ENCODE data around the gene A3GALT2.

Gene A3GALT2

GRCh38 chr1:33331444-33332356 is 10.8 kb upstream of the A3GALT2 start:
- TF ChIP-seq GATA3 (IDR thresholded peaks at IDR 0.05; ENCODE audit: low read depth, low read length), result no peak
- no peak for TF ChIP-seq GATA2 (IDR thresholded peaks at IDR 0.05; ENCODE audit: low read depth, low read length)

- no peak for TF ChIP-seq GATA2 (IDR thresholded peaks at IDR 0.05; ENCODE audit: low read depth, low read length)
- TF ChIP-seq GATA3 (IDR thresholded peaks at IDR 0.05; ENCODE audit: low read depth, low read length), result no peak
Measured at GRCh38 chr1:33330906-33331305, 10.0 kb upstream of the A3GALT2 start.

GRCh38 chr1:33330361-33330890 is 9.5 kb upstream of the A3GALT2 start:
- TF ChIP-seq GATA2 (IDR thresholded peaks at IDR 0.05; ENCODE audit: low read depth, low read length) (no peak), GATA3 (IDR thresholded peaks at IDR 0.05; ENCODE audit: low read depth, low read length) (no peak)

- TF ChIP-seq GATA3 (IDR thresholded peaks at IDR 0.05; ENCODE audit: low read depth, low read length), result no peak
- no peak for TF ChIP-seq GATA2 (IDR thresholded peaks at IDR 0.05; ENCODE audit: low read depth, low read length)
Measured at GRCh38 chr1:33329600-33330305, 8.9 kb upstream of the A3GALT2 start.

GRCh38 chr1:33328817-33329216 is 7.9 kb upstream of the A3GALT2 start:
- no peak for TF ChIP-seq GATA2 (IDR thresholded peaks at IDR 0.05; ENCODE audit: low read depth, low read length)
- no peak for TF ChIP-seq GATA3 (IDR thresholded peaks at IDR 0.05; ENCODE audit: low read depth, low read length)

GRCh38 chr1:33327587-33328325 is 6.9 kb upstream of the A3GALT2 start:
- no peak for TF ChIP-seq GATA3 (IDR thresholded peaks at IDR 0.05; ENCODE audit: low read depth, low read length)
- TF ChIP-seq GATA2 (IDR thresholded peaks at IDR 0.05; ENCODE audit: low read depth, low read length), result no peak

GRCh38 chr1:33326785-33327184 is 5.9 kb upstream of the A3GALT2 start:
- no peak for TF ChIP-seq GATA2 (IDR thresholded peaks at IDR 0.05; ENCODE audit: low read depth, low read length)
- no peak for TF ChIP-seq GATA3 (IDR thresholded peaks at IDR 0.05; ENCODE audit: low read depth, low read length)

GRCh38 chr1:33324677-33325575 is 4.0 kb upstream of the A3GALT2 start:
- TF ChIP-seq GATA3 (IDR thresholded peaks at IDR 0.05; ENCODE audit: low read depth, low read length) (no peak), GATA2 (IDR thresholded peaks at IDR 0.05; ENCODE audit: low read depth, low read length) (no peak)

GRCh38 chr1:33323663-33324477 is 3.0 kb upstream of the A3GALT2 start:
- TF ChIP-seq GATA3 (IDR thresholded peaks at IDR 0.05; ENCODE audit: low read depth, low read length) (no peak), GATA2 (IDR thresholded peaks at IDR 0.05; ENCODE audit: low read depth, low read length) (no peak)

GRCh38 chr1:33322870-33323585 is 2.1 kb upstream of the A3GALT2 start:
- TF ChIP-seq GATA3 (IDR thresholded peaks at IDR 0.05; ENCODE audit: low read depth, low read length) (no peak), GATA2 (IDR thresholded peaks at IDR 0.05; ENCODE audit: low read depth, low read length) (no peak)

GRCh38 chr1:33322109-33322508 is 1.2 kb upstream of the A3GALT2 start:
- TF ChIP-seq GATA2 (IDR thresholded peaks at IDR 0.05; ENCODE audit: low read depth, low read length) (no peak), GATA3 (IDR thresholded peaks at IDR 0.05; ENCODE audit: low read depth, low read length) (no peak)

GRCh38 chr1:33321178-33321577 is 280 bp upstream of the A3GALT2 start:
- TF ChIP-seq GATA2 (IDR thresholded peaks at IDR 0.05; ENCODE audit: low read depth, low read length), result no peak
- no peak for TF ChIP-seq GATA3 (IDR thresholded peaks at IDR 0.05; ENCODE audit: low read depth, low read length)
